A549 (cell line): ENCODE measurements around the gene CYFIP2.

Experiments used
- CHD4 ChIP-seq: fragments of 200-600 bp; sonication (generic); IDR thresholded peaks from 2 replicates; pipeline ENCODE4 v1.6.1; 2016; ENCODE audit warnings: antibody characterized with exemption, mild to moderate bottlenecking, borderline replicate concordance
- CTCF ChIP-seq: fragments of >200 bp; sonication (Bioruptor Twin); formaldehyde crosslinking; IDR thresholded peaks from 3 replicates; pipeline ENCODE4 v1.5.1; 2016
- JUN ChIP-seq, 2 experiments: fragments of >200 bp; sonication (Bioruptor Twin); formaldehyde crosslinking; IDR thresholded peaks; 2 replicates in 1 of 2; 3 replicates in 1 of 2; pipeline ENCODE4 v1.6.1; 2016 to 2017
- MAFK ChIP-seq: fragments of 450-650 bp; IDR thresholded peaks from 2 replicates; pipeline ENCODE4 v1.6.1; 2014; ENCODE audit not compliant: partially characterized antibody
- POLR2A ChIP-seq: IDR thresholded peaks from 2 replicates; pipeline ENCODE4 v1.6.1; 2012; ENCODE audit warnings: mild to moderate bottlenecking, low read length

GRCh38 chr5:157241483-157241882 is 24.4 kb upstream of the CYFIP2 start:
- no peak for TF ChIP-seq MAFK
- no peak for TF ChIP-seq CTCF
- no peak for TF ChIP-seq JUN (IDR thresholded peaks at IDR 0.05)
- TF ChIP-seq POLR2A, result no peak
- TF ChIP-seq CHD4, result no peak
